Activated CD8-positive, alpha-beta memory T cell treated with anti-CD3 and anti-CD28 coated beads for 36 hours (primary cell): Measurements from ENCODE around the gene CUL7. TPM values are rescaled to one million over a fixed set of nuclear protein-coding genes. Genes with fewer than 3 reads are reported as not detected.
"Not testable (repeated sequence)": the region's sequence is repeated elsewhere in the genome, so short reads cannot be mapped to it uniquely, and the experiment has no call there.

Experiments
- CTCF ChIA-PET: fragments of 350-600 bp; sonication (Branson Sonifier 250); formaldehyde crosslinking; loops from one replicate; lab custom pipeline; 2021; ENCODE audit warnings: antibody characterized with exemption; lab: Charles Lee
- POLR2A ChIA-PET: fragments of 350-600 bp; sonication (Branson Sonifier 250); formaldehyde crosslinking; loops from one replicate; lab custom pipeline; 2021; ENCODE audit warnings: antibody characterized with exemption; lab: Charles Lee
- total RNA-seq, 2 experiments: library from RNA; stranded (reverse); gene quantifications; one replicate each; pipeline ENCODE4 v1.2.3, GENCODE V29; 2021

CUL7 gene
- 10 to 100 TPM; 11.6 to 11.7 TPM for total RNA-seq

DNA sequence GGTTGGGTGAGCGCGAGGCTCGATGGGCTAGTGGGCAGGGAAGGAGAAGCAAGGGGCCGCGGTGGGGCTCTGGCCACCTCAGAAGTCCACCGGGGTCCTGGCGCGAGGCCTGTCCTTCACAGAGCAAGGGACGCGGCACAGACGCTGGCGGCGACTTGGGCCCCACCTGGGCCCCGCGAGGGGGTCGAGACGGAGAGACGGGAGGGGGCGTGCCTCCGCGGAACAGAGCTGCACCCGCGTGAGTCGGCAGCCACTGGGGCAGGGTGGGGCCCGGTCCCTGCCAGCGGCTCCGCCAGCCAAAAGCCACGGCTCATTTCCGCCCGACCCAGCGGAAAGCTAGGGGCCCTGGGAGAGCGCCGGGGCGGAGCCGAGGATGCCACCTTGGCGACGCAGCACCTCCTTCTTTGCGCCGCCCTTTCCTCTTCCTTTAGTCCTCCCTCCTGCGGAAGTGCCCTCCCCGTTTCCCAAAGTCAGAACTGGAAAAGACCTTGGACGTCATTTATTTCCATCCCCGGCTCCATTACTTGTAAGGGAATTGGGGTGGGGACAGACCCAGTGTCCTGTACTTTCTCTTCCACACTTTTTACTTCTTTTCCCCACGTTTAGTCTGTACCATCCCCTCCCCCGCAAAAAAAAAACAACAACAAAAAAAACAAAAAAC lies at the start of gene CUL7:
Gene CUL7 (minus strand): TSS at position 307 of the 661 bp plus-strand sequence. CDS start 1,063 bp downstream, outside the sequence.
- ChIA-PET CTCF (interaction anchor here (0.6 to 1.5 kb wide), 4 partner anchors 89 to 361 kb away, joined by 3 to 4 read pairs (median 4); no protein-coding TSS in a partner anchor), POLR2A (interaction anchor here (0.6 to 1.7 kb wide), 9 partner anchors 30 to 490 kb away, joined by 3 to 8 read pairs (median 4); partner anchors contain the start of genes CNPY3, KLHDC3, MEA1 and PEX6)

GRCh38 chr6:43101497-43101896 lies 47.8 kb upstream of the CUL7 start:
- ChIA-PET CTCF (no interaction called here), POLR2A (no interaction called here)

- ChIA-PET CTCF (interaction anchor here (0.5 to 1.0 kb wide), 2 partner anchors 46 to 367 kb away, joined by 3 read pairs; no protein-coding TSS in a partner anchor), POLR2A (no interaction called here)
These were observed 43.9 kb upstream of the CUL7 start for GRCh38 chr6:43097502-43097901.

DNA sequence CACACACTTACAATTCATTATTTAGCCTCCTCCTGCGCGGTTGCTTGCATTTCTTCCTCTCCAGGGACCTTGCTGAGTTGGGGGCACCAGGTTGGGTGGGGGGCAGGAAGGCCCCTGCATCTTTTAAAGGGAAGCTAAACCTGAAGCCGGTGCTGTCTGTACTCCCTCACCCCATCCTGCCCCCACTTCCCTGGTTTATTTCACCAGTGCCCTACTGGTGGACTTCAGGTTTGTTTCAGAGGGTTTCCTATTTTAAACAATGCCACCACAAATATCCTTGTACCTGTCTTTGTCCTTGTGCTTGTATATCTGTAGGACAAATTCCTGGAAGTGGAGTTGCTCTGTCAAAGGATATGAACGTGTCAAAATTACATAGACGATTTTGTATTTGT lies 43.4 kb upstream of the CUL7 start:
- CTCF ChIA-PET, result no interaction called here
- POLR2A ChIA-PET, result no interaction called here

DNA sequence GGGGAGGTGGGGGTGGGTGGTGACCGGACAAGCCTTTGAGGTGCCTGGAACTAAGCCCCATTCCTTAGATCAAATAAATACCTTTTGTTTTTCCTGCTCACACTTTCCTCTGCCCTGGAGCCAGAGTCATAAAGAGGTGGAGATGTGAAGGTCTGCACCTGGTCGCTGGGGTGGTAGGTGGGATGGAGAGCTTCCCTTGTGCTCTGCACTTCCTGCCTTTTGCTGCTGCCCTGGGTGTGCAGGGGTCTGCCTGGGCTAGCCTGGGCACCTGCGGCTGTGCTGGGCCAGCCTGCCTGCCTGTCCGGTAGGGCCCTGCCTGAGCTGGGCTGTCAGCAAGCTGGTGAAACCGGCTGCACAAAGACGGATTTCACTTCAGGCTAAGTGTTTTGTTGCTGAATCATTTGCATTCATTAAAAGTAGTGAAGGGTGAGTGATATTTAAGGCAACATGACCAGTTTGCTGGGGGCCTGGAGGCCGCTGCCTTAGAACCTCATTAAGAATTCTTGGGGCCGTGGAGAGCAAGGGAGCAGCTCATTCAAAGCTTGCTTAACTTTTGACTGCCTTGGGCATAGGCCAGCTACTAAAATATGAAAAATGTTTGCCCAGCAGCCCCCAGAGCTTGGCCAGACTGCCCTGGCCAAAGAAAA lies 42.9 kb upstream of the CUL7 start:
- ChIA-PET POLR2A (no interaction called here), CTCF (no interaction called here)

- ChIA-PET POLR2A (no interaction called here), CTCF (no interaction called here)
These were observed 42.3 kb upstream of the CUL7 start for GRCh38 chr6:43095939-43096338.

DNA sequence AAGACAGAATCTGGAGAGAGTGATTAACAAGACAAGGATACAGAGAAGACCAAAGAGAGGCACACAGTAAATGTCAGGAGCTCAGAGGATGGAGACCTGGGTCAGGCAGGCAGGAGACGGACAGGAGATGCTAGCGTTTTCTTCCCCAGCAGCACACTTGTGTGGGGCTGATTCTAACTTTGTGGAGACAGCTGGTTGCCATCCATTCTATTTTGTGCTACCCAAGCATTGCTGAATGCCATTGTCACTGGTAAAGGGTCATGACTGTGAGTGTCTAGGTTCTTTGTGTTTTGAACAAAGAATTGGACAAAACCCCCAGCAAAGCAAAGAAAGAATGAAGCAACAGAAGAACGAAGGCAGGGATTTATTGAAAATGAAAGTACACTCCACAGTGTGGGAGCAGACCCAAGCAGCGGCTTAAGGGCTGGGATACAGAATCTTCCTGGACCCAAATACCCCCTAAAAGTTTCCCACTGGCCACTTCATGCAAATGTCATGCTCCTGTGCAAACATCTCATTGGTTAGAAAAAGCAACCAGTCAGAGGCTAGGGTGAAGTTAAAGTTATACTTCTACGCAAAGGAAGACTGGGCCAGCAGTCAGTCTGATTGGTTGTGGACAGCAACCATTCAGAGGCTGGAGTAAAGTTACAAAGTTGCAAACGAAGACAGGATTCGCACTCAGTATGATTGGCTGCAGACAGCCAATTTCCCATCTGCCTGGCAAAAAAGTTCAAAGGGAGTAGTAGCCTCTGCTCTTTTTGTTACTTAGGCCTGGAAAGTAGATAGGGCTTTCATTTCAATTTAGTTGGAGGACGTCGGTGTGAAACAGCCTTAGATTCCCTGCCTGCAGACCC lies 40.0 kb upstream of the CUL7 start:
- ChIA-PET POLR2A (interaction anchor here (0.6 kb wide), 1 partner anchor 71 kb away, joined by 4 read pairs; no protein-coding TSS in a partner anchor), CTCF (interaction anchor here (0.5 kb wide), 1 partner anchor 17 kb away, joined by 3 read pairs; no protein-coding TSS in a partner anchor)

DNA sequence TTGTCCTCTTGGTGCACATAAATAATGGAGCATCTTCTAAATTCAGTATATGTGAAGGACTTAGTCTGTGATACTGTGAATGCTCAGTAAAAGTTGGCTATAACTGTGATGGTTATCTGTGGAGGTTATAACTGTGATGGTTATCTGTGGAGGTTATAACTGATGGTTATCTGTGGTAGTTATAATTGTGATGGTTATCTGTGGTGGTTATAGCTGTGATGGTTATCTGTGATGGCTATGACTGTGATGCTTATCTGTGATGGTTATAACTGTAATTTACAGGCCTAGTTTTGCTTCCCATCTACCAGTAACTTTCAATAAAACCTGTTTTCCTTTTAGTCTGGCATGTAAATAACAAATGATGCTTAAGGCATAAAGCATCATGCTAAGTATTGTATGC lies 39.0 kb upstream of the CUL7 start:
- CTCF ChIA-PET, result no interaction called here
- POLR2A ChIA-PET, result no interaction called here

DNA sequence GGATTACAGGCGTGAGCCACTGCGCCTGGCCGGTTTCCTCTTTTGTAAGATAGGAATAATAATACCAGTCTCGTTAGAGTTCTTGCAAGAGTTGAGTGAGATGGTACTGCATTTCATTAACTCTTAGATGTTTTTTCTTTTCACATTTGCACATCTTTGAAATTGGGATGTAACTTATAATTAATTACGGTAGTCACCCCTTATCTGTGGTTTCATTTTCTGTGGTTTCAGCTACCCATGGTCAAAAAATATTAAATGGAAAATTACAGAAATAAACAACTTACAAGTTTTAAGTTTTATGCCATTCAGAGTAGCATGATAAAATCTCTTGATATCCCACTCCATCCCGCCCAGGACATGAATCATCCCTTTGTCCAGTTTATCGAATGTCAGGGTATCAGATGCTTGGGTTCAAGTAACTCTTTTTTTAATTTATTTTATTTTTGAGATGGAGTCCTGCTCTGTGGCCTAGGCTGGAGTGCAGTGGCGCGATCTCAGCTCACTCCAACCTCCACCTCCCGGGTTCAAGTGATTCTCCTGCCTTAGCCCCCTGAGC lies 37.9 kb upstream of the CUL7 start:
- ChIA-PET POLR2A (no interaction called here), CTCF (no interaction called here)

DNA sequence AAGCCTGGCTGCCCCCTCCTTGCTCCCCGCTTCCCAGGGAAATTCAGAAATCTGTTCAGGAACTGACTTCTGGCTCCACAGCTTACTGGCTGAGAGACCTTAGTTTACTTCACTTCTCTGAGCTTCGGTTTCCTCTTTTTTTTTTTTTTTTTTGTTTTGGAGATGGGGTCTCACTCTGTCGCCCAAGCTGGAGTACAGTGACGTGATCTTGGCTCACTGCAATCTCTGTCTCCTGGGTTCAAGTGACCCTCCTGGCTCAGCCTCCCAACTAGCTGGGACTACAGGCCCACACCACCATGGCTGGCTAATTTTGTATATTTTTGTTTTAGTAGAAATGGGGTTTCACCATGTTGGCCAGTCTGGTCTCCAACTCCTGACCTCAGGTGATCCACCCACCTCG lies 37.4 kb upstream of the CUL7 start:
- ChIA-PET CTCF (no interaction called here), POLR2A (no interaction called here)

DNA sequence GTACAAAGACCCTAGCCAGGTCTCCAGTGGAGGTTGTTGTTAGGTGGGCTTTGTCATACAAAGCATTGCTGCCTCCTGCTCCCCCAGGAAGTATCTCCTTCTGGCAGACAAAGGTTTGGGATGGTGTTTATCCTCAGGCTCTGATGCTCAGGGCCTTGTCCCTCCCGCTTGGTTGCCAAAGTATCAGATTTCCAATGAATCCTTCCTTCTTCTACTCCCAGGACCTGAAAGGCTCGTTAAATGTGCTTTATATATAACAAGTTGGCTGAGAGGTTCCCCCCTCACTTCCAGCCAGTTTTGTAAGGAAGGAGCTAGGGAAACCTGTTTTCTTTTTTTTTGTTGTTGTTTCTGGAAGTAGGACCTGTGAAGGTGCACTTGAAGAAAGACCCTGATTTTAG lies 36.9 kb upstream of the CUL7 start:
- POLR2A ChIA-PET, result no interaction called here

GRCh38 chr6:43089874-43090558 lies 36.4 kb upstream of the CUL7 start:
- ChIA-PET CTCF (no interaction called here), POLR2A (no interaction called here)

More for the DNA sequence above, 36.9 kb upstream of the CUL7 start:
- CTCF ChIA-PET, result no interaction called here

DNA sequence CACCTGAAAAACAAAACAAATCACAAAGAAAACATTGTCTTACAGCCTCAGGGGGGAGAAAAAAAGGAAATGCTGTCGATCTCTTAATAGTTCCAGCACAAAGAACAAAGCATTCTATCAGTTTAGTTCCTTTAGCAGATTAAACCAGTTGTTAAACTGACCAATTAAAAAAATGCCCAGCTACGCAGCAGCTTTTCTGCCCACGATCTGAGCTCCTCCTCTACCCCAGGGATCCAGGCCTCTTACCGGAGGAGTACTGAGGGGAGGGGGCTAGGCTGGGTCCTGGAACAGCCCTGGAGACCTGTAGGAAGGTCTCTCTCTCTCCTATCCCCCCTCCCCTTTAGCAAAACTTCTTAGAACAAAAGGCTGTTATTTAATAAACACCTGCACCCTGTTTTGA lies 35.8 kb upstream of the CUL7 start:
- POLR2A ChIA-PET, result no interaction called here
- CTCF ChIA-PET, result no interaction called here

DNA sequence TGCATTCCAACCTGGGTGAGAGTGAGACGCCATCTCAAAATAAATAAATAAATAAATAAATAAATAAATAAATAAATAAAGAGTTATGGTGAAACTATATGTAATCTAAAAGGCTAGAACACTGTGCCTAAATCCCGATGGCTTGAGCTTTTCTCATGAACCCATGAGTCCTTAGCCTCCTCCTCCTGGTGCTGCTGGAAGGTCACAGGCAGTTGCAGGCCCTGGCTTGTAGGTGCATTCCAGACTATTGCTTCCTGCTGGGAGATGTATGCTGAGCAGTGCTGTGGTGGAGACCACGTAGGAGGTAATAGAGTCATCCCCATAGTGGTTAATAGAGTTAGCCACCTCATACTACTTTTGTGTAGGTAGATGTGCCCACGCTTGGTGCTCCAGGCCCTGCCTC lies 35.0 kb upstream of the CUL7 start:
- POLR2A ChIA-PET, result no interaction called here
- CTCF ChIA-PET, result no interaction called here

- ChIA-PET POLR2A (no interaction called here), CTCF (interaction anchor here (1.6 kb wide), 1 partner anchor 17 kb away, joined by 4 read pairs; no protein-coding TSS in a partner anchor)
These were observed 32.5 kb upstream of the CUL7 start for GRCh38 chr6:43086022-43086658.

- CTCF ChIA-PET, result no interaction called here
- POLR2A ChIA-PET, result no interaction called here
These were observed 29.4 kb upstream of the CUL7 start for GRCh38 chr6:43082806-43083655.

DNA sequence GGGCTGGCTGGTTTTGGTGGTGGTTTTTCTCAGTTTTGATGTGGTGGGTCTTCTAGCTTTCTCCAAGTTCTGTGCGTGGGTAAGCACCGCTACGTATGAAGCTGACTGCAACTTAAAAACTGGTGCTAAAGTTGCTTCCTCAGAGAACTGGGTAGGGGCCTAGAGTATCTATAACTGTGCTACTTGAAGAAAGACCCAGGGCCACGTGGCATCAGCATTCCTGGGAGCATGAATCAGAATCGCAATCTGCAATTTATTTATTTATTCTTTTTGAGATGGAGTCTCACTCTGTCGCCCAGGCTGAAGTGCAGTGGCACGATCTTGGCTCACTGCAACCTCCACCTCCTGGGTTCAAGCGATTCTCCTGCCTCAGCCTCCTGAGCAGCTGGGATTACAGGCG lies 28.3 kb upstream of the CUL7 start:
- CTCF ChIA-PET, POLR2A ChIA-PET: not testable (repeated sequence)

DNA sequence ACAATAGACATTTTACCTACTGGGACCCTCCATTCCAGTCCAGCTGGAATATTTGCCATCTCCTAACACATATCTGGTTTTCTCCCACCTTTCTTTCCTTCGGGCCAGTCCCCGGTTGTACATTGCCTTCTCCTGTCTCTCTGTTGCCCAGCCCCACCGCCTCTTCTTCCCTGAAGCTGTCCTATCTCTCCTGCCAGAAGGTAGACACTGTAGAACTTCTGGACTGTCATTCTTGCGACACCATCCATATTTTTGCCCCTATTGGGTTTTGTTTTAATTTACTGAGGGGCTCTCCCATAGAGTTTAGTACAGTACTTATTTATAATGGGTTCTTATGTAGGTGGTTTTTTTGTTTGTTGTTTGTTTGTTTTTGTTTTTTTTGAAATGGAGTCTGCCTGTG lies 27.4 kb upstream of the CUL7 start:
- POLR2A ChIA-PET, result no interaction called here
- CTCF ChIA-PET, result no interaction called here
